GM18861 (cell line): Measurements from ENCODE around the gene CLEC4M.
A peak's percentile ranks its signal among the peaks of the same experiment; 100 is the strongest.

Source experiments
- ATAC-seq: cut with Tn5 transposase; IDR thresholded peaks from one replicate; pipeline ENCODE4 v1.9.1; 2021; ENCODE audit not compliant: unreplicated experiment

CLEC4M gene, protein sequence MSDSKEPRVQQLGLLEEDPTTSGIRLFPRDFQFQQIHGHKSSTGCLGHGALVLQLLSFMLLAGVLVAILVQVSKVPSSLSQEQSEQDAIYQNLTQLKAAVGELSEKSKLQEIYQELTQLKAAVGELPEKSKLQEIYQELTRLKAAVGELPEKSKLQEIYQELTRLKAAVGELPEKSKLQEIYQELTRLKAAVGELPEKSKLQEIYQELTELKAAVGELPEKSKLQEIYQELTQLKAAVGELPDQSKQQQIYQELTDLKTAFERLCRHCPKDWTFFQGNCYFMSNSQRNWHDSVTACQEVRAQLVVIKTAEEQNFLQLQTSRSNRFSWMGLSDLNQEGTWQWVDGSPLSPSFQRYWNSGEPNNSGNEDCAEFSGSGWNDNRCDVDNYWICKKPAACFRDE

DNA sequence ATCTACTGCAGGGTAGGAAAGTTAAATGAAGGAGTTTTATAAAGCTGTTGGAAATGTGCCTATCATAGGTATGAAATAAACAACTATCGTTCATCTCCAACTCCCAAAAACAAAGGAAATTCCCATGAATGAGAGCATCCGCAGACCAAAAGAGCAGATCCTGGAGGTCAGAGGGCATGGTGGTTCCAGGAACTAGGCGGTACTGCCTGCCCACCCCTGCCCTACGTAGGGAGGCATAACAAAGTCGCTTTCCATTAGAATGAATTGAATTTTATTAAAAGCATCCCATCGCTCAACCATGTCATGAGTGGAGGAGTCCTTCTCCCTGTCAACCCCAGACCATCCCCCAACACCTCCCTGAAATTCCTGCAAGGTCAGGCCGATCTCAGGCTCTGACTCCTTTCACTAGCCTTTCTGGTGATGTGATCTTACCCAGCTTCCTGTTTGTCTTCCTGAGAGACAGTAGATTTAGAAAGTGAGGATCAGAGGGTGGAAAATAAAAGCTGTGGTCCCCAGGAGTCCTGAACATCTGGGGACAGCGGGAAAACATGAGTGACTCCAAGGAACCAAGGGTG is at the start of gene CLEC4M:
CLEC4M (plus strand) TSS at position 525 of the 575 bp plus-strand sequence; CDS start at position 549, 24 bp downstream.
- ATAC-seq: no peak

DNA sequence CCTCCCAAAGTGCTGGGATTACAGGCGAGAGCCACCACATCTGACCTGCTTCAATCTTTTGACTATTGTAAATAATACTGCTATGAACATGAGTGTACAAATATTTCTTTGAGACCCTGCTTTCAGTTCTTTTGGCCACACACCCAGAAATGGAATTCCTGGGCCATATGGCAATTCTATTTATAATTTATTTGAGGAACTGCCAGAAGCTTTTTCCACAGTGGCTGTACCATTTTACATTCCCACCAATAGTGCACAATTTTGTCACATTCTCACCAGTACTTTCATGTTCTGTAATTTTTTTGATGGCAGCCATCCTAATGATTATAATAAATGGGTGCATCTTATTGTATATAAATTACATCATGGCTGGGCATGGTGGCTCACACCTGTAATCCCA is 47.4 kb upstream of the CLEC4M start:
- ATAC-seq: no peak

DNA sequence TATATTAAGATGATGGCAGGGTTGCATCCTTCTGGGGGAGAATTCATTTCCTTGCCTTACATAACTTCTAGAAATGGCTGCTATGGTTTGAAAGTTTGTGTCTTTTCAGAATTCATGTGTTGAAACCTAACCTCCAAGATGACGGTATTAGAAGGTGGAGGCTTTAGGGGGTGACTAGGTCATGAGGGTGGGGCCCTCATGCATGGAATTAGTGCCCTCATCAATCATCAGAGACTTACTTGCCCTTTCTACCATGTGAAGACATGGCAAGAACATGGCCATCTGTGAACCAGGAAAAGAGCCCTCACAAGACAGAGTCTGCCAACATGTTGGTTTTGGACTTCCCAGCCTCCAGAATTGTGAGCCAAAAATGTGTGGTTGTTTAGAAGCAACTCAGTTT is 46.3 kb upstream of the CLEC4M start:
- ATAC-seq: no peak

DNA sequence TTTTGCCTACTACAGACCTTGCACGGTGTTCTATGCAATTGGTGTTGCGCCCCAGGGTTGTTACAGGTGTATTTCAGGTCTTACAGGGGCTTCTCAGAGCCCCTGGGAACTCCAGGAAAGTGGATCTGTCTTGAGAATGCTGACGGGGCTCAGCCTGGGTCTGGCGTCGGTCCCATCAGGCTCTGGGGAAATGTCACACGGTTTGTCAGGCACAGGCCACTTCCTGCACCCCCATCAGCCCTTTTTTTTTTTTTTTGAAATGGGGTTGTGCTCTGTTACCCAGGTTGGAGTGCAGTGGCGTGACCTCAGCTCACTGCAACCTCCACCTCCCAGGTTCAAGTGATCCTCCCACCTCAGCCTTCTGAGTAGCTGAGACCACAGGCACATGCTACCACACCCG is 44.4 kb upstream of the CLEC4M start:
- no peak for ATAC-seq

DNA sequence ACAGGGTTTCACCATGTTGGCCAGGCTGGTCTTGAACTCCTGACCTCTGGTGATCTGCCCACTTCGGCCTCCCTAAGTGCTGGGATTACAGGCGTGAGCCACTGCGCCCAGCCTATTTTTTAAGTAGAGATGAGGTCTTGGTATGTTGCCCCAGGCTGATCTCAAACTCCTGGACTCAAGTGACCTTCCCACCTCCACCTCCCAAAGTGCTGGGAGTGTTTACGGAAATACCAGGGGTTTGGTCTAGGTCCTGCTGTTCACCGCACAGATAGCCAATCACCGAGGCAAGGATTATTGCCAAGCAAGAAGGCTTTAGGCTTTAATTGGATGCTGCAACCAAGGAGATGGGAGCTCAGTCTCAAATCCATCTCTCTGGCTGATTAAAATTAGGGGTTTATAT is 42.7 kb upstream of the CLEC4M start:
- no peak for ATAC-seq

DNA sequence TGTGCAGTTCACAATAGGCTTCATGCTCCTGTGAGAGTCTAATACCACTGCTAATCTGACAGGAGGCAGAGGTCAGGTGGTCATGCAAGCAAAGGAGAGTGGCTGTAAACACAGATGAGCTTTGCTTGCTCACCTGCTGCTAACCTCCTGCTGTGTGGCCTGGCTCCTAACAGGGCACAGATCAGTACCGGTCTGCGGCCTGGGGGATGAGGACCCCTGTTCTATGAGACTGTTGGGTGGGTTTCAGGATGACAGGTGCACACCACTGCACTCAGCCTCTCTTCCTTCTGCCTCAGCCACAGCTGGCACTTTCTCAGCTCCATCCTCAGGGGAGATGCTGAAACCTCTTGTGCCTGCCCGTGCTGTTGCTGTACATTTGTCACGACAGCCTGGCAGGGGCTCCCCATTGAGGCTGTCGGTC is 40.8 kb upstream of the CLEC4M start:
- ATAC-seq: peak; percentile 62

DNA sequence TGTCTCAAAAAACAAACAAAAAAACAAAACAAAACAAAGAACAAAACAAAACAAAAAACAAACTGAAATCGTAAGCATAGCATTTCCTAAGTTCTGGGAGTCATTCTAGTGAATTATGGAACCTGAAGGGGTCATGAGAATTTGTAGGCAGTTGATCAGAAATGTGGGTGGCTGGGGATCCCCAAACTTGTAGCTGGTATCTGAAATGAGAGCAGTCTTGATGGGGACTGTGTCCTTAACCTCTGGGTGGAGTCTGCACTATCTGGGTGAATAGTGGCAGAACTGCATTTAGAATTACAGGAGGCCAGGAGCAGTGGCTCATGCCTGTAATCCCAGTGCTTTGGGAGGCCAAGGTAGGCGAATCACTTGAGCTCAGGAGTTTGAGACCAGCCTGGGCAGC is 37.3 kb upstream of the CLEC4M start:
- no peak for ATAC-seq

DNA sequence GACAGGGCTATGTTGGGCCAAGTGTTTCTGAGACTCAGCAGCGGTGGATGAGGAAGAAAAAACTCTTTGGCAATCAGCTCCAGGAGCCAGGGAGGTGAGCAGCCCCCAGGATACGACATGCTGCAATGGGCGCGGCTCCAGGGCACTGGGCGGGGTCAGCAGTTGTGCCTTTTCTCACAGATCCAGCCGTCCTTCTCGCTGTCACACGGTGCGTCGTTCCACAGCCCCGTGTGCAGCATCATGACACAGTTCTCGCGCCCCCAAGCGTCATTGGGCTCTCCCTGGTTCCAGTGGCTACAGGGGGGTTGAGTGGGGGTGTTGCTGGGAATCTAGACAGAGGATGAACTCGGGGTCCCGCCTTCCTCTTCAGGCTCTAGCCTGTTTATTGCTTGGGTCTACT is 33.8 kb upstream of the CLEC4M start:
- ATAC-seq: no peak

DNA sequence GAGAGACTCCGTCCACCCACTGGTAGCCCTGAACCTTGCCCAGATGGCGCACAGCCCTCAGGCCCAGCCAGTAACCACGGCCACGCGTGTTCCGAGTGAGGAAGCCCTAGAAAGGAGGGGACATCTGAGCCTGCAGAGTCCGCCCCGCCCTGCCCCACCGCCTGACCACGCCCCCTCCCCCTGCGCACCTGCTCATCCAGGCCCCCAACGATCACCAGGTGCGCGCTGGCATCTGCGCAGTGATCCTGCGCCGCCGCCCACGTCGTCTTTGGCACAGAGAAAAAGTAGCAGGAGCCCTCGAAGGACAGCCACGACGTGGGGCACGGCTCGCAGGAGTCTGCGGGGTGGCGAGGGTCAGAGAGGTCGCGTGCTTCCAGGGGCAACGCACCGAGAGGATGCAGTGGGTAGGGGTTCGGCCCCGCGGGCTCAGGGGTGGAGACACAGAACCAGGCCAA is 33.2 kb upstream of the CLEC4M start:
- no peak for ATAC-seq

DNA sequence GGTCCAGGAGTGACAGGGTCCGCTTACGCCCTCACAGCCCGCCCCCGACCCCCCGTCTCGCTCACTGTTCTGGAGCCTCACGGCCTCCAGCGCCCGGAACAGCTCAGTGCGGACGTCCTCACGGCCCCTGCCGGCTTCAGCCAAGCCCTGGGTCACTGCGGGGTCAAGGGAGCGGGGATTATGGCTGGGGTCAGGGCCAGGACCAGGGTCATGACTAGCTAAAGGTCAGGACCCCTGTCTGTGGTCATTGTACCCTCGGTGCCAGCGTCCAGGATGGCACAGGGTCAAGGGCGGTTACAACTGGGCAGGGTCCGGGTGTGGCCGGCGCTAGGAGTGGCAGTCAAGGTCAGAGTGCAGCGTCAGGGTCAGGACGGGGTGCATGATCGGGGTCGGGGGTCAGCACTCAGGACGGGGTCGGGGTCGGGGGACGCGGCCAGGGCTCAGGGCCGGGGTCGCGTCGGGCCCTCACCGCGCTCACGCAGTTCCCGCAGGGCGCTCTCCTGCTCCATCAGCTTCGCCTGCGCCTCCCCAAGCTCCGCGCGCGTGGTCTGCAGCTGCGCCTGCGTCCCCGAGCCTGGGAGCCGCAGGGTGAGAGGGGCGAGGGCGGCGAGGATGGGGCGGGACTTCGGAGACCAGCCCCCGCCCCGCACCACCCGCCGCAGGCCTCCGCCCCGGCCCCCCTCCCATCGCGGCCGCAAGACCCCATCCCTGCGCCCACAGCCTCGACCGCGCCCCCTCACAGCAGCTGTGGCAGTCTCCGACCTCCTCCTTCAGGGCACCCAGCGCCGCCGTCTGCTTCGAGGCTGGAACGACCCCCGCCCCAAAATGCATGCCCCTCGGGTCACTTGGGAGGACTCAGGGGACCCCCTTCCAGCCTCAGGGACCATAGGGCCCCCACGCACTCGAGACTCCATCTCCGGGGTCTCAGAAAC is 32.5 kb upstream of the CLEC4M start:
- no peak for ATAC-seq

DNA sequence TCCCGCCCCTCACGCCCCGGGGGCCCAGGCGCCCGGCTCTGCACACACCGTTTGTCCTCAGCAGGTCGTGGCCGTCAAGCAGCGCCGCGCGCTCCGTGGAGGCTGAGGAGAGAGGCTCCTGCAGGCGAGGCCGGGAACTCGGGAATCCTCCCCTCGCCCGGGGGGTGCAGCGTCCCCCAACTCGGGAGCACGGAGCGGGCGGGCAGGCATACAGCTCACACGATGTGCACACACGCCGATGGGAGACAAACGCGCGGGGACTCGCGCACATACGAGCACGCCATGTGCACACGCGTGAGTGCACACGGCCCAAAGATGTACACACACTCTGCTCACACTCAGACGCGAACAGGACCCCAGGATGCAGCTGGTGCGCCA is 31.8 kb upstream of the CLEC4M start:
- no peak for ATAC-seq

DNA sequence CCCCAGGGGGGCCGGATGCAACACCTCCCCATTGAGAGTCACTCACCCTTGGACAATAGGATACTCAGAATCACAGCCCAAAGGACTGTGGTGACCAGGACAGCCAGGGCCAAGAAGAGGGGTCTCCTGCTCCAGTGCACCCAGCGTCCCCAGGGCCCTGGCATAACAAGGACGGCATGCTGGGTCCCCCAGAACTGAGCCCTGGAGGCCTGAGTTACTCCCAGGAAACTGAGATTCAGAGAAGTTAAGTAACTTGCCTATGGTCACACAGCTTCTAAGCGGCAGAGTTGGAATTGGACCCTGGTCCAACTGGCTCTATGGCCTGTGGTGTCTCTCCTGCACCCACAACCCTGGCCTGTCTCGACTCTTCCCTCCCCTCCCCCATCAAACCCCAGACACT is 31.4 kb upstream of the CLEC4M start:
- no peak for ATAC-seq

DNA sequence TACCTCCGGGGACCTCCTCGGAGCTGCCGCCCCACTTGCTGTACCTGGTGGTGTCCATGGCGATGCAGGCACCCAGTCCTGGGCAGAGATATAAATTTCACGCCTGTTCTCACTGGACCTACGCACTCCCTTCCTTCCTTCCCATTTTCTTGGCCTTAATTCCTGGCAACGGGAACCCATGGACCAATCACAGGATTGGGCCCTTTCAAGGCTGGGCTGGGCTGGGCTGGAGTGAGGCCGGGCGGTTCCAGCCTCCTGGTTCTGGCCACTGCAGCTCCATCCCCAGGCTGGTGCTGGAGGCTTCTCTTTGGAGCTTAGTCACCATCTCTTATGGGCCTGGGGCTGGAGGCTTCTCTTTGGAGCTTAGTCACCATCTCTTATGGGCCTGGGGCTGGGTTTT is 31.0 kb upstream of the CLEC4M start, which contains the start of gene CLEC4G:
CLEC4G (minus strand) TSS at position 66 of the 400 bp plus-strand sequence; CDS start at position 58, 8 bp downstream.
- ATAC-seq: no peak

DNA sequence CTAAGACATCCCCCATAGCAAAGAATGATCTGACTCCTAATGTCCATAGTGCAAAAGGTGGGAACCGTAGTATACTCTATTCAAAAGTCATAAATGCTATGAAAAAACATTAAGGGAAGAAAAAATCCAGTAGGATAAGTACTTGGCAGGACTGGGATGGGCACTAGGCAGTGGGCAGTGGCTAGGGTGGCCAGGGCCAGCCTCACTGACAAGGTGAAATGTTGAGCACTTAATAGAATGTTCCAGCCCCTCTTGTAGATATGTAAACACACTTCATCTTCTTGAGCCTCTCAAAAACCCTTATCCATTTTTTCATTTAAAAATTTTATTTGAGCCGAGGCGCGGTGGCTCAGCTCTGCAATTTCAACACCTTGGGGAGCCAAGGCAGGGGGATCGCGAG is 29.7 kb upstream of the CLEC4M start:
- no peak for ATAC-seq

DNA sequence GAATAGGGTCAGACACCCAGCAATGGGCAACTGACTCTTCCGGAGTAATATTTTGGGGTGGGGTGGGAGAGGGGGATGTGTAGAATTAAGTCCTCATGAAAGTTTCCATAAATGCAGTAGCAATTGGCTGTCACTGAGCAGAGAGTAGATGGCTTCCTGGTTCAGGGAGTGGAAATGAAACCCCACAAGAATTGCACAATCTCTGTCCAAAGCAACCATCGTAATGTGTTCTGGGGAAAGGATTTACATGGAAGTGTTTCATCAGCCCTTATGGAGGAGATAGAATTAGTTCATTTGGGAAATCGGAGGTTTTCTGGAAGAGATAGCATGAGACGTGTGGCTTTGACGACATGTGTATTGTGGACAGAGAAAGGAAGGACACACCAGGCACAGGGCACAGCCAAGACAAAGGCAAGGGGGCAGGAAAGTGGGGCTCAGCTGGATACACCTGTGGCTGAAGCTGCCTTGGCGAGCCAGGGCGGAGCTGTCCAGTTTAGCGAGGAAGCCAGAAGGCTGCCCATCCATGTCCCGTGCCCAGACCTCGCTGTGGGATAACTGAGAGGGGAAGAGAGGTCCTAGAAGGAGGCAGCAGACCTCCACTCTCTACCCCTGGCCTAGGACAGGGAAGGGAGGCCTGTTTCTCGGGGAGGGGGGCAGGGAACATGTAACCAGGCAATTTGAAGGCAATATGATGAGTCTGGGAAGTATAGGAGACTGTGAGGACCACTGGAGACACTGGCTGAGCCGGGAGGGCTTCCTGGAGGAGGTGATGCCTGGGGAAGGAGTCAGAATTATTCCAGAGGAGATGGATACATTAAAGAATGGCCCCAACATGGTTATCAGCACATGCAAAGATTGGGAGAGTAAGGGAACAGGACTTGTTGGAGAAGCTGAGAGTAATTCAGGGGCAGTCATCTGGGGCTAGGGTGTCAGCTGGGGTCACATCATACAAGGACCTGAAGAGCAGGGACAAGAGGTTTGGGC is 28.5 kb upstream of the CLEC4M start:
- ATAC-seq: no peak

DNA sequence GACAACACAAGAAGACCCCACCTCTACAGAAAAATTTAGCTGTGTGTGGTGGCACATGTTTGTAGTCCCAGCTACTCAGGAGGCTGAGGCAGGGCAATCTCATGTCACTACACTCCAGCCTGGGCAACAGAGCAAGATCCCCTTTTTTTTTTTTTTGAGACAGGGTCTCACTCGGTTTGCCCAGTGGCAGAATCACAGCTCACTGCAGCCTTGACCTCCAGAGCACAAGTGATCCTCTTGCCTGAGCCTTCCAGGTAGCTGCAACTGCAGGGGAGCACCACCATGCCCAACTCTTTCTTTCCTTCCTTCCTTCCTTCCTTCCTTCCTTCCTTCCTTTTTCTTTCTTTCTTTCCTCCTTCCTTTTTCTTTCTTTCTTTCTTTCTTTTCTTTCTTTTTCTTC is 26.9 kb upstream of the CLEC4M start:
- ATAC-seq: no peak

DNA sequence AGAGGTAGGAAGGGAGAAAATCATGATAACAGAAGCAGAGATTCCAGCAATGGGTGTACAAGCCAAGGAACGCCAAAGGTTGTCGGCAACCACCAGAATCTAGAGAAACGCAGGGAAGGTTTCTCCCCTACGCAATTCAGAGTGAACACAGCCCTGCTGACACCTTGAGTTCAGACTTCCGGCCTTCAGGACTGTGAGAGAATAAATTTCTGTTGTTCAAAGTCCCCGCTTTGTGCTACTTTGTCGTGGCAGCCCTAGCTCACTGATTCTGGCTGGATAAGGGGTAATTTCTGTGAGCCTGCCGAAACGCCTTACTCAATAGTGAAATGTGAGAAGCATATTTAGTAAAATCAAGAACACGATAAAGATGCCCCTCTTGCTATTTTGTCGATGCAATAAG is 25.8 kb upstream of the CLEC4M start:
- no peak for ATAC-seq

DNA sequence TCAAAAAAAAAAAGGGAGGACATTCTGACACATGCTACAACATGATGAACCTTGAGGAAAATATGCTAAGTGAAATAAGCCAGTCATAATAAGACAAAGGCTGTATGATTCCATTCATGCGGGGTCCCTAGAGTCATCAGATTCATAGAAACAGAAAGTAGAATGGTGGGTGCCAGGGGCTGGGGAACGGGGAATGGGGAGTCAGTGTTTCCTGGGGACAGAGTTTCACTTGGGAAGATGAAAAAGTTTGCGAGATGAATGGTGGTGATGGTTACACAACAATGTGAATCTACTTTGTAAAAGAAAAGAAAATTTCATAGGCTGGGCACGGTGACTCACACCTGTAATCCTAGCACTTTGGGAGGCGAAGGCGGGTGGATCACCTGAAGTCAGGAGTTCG is 25.0 kb upstream of the CLEC4M start:
- no peak for ATAC-seq

DNA sequence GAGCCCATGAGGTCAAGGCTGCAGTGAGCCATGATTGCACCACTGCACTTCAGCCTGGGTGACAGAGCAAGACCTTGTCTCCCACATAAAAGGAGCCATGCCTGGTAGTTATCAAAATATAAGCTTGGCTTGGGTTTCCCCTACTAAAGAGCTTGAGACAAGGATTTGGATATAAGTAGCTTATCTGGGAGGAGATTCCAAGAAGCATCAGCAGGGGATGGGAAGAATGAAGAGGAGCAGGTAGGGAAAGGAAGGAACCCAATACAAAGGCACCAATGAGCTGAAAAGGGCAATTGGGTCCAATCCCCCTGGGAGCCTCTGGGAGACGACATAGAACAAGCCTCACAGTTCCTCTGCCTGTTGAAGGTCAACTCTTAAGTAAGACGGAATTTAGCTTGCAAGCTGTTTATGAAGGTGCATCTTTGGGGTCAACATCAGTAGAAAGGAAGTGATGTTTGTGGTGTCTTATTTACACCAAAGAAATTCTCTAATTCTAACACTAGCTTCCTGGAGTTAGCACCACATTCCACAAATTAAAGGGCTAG is 23.8 kb upstream of the CLEC4M start:
- no peak for ATAC-seq
